Activated CD4-positive, CD25-positive, alpha-beta regulatory T cell treated with anti-CD3 and anti-CD28 coated beads, Interleukin-2, amount 50 U/mL, for 72 hours (primary cell): ENCODE measurements around the gene VAMP3.

Experiments
- DNase-seq: peaks from one replicate; pipeline ENCODE4 v3.0.0; 2021

Gene VAMP3

GRCh38 chr1:7821282-7821681 lies 50.2 kb downstream of the VAMP3 start:
- DNase-seq: no peak

- no peak for DNase-seq
Measured at GRCh38 chr1:7824701-7825100, 53.6 kb downstream of the VAMP3 start.

GRCh38 chr1:7826363-7826762 lies 55.3 kb downstream of the VAMP3 start:
- no peak for DNase-seq

- DNase-seq: peak; percentile 28
Measured at GRCh38 chr1:7827126-7827955, 56.2 kb downstream of the VAMP3 start.
